ENCODE results near the gene NSUN4. TPM values are rescaled to one million over a fixed set of nuclear protein-coding genes. Genes with fewer than 3 reads are reported as not detected.

Gene NSUN4
- total and polyA plus RNA-seq, 2 donors (not counting 1 experiment from before 2014, with no cell fraction given), result 16.0 to 16.9 TPM

DNA sequence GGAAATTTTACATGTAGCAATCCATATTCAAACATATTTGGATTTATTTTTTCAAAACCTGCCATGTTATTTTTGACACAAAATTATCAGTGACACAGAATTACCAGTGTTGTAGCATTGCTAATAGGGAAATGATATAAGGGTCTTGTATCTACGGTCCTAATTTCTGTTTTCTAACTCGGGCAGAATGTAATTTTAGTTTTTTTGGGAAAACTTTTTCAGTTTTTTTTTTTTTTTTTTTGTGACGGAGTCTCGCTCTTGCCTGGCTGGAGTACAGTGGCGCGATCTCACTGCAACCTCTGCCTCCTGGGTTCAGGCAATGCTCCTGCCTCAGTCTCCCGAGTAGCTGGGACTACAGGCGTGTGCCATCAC lies 34.5 kb upstream of the NSUN4 start:
- TF ChIP-seq, protein P1, sequence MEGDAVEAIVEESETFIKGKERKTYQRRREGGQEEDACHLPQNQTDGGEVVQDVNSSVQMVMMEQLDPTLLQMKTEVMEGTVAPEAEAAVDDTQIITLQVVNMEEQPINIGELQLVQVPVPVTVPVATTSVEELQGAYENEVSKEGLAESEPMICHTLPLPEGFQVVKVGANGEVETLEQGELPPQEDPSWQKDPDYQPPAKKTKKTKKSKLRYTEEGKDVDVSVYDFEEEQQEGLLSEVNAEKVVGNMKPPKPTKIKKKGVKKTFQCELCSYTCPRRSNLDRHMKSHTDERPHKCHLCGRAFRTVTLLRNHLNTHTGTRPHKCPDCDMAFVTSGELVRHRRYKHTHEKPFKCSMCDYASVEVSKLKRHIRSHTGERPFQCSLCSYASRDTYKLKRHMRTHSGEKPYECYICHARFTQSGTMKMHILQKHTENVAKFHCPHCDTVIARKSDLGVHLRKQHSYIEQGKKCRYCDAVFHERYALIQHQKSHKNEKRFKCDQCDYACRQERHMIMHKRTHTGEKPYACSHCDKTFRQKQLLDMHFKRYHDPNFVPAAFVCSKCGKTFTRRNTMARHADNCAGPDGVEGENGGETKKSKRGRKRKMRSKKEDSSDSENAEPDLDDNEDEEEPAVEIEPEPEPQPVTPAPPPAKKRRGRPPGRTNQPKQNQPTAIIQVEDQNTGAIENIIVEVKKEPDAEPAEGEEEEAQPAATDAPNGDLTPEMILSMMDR (conservative IDR thresholded peaks at IDR 0.05 in 1 of 2, IDR thresholded peaks at IDR 0.05 in 1 of 2; ENCODE audit: low read depth in 1 of 2, low read length in 2 of 2), result no peak
- no peak for TF ChIP-seq EZH2 (IDR thresholded peaks at IDR 0.05; ENCODE audit: low read length, missing control alignments)
- Histone ChIP-seq H3K79me2 (ENCODE audit: control insufficient read depth, insufficient read depth, low read length) (peaks cover 80% of the 10 kb centered on the region), H3K4me3 (replicated peaks in 1 of 4; ENCODE audit: control extremely low read depth in 1 of 4, insufficient read depth in 1 of 4, low read depth in 3 of 4, low read length in 4 of 4) (no peak overlapping the region), H4K20me1 (ENCODE audit: control insufficient read depth, extremely low read depth, insufficient read depth, low read length) (no peaks in the 10 kb centered on the region), H3K4me2 (ENCODE audit: extremely low read depth, insufficient read depth, low read length) (no peak overlapping the region), H2AFZ (ENCODE audit: low read length) (no peak overlapping the region), H3K9me3 (ENCODE audit: control insufficient read depth, insufficient read depth, low read depth, low read length) (no peaks in the 10 kb centered on the region), H3K27me3 (ENCODE audit: control insufficient read depth, insufficient read depth, low read length) (no peaks in the 10 kb centered on the region), H3K27ac (ENCODE audit: insufficient read depth, low read length) (no peak overlapping the region), H3K36me3 (ENCODE audit: control insufficient read depth, insufficient read depth, low read length) (peaks cover 2% of the 10 kb centered on the region), H3K9ac (ENCODE audit: insufficient read depth, low read length) (no peak overlapping the region), H3K4me1 (ENCODE audit: control insufficient read depth, extremely low read depth, insufficient read depth, low read length) (no peaks in the 10 kb centered on the region)
- no peak for DNase-seq (ENCODE audit: low read depth in 2 of 2)

DNA sequence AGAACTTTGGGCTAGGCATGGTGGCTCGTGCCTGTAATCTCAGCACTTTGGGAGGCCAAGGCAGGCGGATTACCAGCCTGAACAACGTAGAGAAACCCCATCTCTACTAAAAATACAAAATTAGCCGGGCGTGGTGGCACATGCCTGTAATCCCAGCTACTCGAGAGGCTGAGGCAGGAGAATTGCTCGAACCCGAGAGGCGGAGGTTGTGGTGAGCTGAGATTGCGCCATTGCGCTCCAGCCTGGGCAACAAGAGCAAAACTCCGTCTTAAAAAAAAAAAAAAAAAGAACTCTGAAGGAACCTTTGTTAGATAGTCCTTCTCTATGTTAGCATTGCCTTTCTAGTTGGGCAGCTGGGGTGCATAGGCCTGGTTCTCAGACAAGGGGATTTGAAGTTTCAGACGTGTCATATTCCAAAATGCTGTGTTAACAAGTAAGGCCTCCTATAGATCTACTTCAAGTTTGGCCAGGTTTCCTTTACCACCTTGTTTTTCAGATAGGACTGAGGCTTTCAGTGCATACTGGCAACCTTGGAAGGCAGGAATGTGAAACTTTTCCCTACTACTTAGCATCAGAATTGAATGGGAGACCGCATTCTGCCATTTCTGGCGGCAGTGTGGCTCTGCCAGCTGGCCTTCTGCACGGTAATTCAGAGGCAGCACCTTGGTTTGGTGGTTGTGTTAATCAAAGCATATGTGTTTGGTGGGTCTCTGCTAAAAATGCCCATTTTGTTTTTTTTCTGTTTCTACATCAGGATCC lies 31.0 kb upstream of the NSUN4 start:
- Histone ChIP-seq H4K20me1 (ENCODE audit: control insufficient read depth, extremely low read depth, insufficient read depth, low read length) (no peaks in the 10 kb centered on the region), H3K4me3 (replicated peaks in 1 of 4; ENCODE audit: control extremely low read depth in 1 of 4, insufficient read depth in 1 of 4, low read depth in 3 of 4, low read length in 4 of 4) (no peak overlapping the region), H3K9ac (ENCODE audit: insufficient read depth, low read length) (no peak overlapping the region), H3K27ac (ENCODE audit: insufficient read depth, low read length) (no peak overlapping the region), H3K27me3 (ENCODE audit: control insufficient read depth, insufficient read depth, low read length) (no peaks in the 10 kb centered on the region), H3K36me3 (ENCODE audit: control insufficient read depth, insufficient read depth, low read length) (peaks cover 4% of the 10 kb centered on the region), H3K79me2 (ENCODE audit: control insufficient read depth, insufficient read depth, low read length) (peaks cover 52% of the 10 kb centered on the region), H3K4me2 (ENCODE audit: extremely low read depth, insufficient read depth, low read length) (no peak overlapping the region), H2AFZ (ENCODE audit: low read length) (no peak overlapping the region), H3K4me1 (ENCODE audit: control insufficient read depth, extremely low read depth, insufficient read depth, low read length) (no peaks in the 10 kb centered on the region), H3K9me3 (ENCODE audit: control insufficient read depth, insufficient read depth, low read depth, low read length) (no peaks in the 10 kb centered on the region)
- DNase-seq (ENCODE audit: low read depth in 2 of 2), result no peak
- TF ChIP-seq EZH2 (IDR thresholded peaks at IDR 0.05; ENCODE audit: low read length, missing control alignments), result no peak
- TF ChIP-seq, protein P1 (conservative IDR thresholded peaks at IDR 0.05 in 1 of 2, IDR thresholded peaks at IDR 0.05 in 1 of 2; ENCODE audit: low read depth in 1 of 2, low read length in 2 of 2), result no peak

DNA sequence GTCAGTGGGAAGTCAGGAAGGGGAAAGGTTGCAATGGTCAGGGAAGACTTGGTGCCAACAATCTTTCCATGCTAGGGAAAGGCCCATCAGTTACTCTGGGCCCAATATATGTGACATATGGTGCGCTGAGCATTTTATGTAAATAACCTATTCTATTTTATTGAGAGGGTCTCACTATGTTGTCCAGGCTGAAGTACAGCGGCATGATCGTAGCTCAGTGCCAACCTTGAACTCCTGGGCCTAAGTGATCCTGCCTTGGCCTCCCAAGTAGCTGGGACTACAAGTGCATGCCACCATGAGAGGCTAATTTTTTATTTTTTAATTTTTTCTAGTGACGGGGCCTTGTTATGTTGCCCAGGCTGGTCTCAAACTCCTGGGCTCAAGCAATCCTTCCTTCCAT lies 30.3 kb upstream of the NSUN4 start:
- H3K36me3 ChIP-seq (ENCODE audit: control insufficient read depth, insufficient read depth, low read length), result peaks cover 4% of the 10 kb centered on the region
- H3K9me3 ChIP-seq (ENCODE audit: control insufficient read depth, insufficient read depth, low read depth, low read length), result no peaks in the 10 kb centered on the region
- H3K9ac ChIP-seq (ENCODE audit: insufficient read depth, low read length), result no peak overlapping the region
- no peak for DNase-seq (ENCODE audit: low read depth in 2 of 2)
- H3K4me3 ChIP-seq (replicated peaks in 1 of 4; ENCODE audit: control extremely low read depth in 1 of 4, insufficient read depth in 1 of 4, low read depth in 3 of 4, low read length in 4 of 4), result no peak overlapping the region
- peaks cover 44% of the 10 kb centered on the region for H3K79me2 ChIP-seq (ENCODE audit: control insufficient read depth, insufficient read depth, low read length)
- no peaks in the 10 kb centered on the region for H3K27me3 ChIP-seq (ENCODE audit: control insufficient read depth, insufficient read depth, low read length)
- no peaks in the 10 kb centered on the region for H4K20me1 ChIP-seq (ENCODE audit: control insufficient read depth, extremely low read depth, insufficient read depth, low read length)
- no peaks in the 10 kb centered on the region for H3K4me1 ChIP-seq (ENCODE audit: control insufficient read depth, extremely low read depth, insufficient read depth, low read length)
- no peak overlapping the region for H3K27ac ChIP-seq (ENCODE audit: insufficient read depth, low read length)
- no peak overlapping the region for H3K4me2 ChIP-seq (ENCODE audit: extremely low read depth, insufficient read depth, low read length)
- H2AFZ ChIP-seq (ENCODE audit: low read length), result no peak overlapping the region
- TF ChIP-seq, protein P1 (conservative IDR thresholded peaks at IDR 0.05 in 1 of 2, IDR thresholded peaks at IDR 0.05 in 1 of 2; ENCODE audit: low read depth in 1 of 2, low read length in 2 of 2), result no peak
